ENCODE data around the gene CCDC89.

DNA sequence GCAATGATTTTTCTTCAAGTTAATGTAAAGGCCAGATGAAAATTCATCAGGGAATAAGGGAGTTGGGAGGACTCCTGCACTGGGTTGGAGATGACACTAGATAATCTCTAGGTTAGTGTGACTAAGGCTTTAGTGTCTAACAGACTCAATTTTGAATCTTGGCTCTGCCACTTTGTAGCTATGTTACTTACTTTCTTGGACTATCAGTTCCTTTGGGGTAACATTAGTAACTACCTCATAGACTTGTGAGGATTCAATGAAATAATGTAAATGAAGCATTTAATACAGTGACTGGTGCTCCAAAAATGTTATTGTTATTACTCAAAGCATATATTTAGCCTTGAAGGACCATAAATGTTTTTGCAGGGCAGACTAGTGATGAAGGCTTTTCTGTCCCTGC is 9.6 kb upstream of the CCDC89 start:
- no peak for TF ChIP-seq CTCF (IDR thresholded peaks at IDR 0.05)
- TF ChIP-seq POLR2A (IDR thresholded peaks at IDR 0.05), result no peak
